Right renal cortex interstitium (tissue), 3 donors: ENCODE measurements around the gene KLRD1. TPM values are rescaled to one million over a fixed set of nuclear protein-coding genes. Genes with fewer than 3 reads are reported as not detected.
"Not testable (repeated sequence)": the region's sequence is repeated elsewhere in the genome, so short reads cannot be mapped to it uniquely, and the experiment has no call there.

ENCODE experiments used
- DNase-seq, 3 donors: peaks; one replicate each; pipeline ENCODE4 v3.0.0-alpha.2; 2013; ENCODE audit warnings: low read depth in 3 of 3, low spot score in 2 of 3
- polyA plus RNA-seq, 3 donors: library from polyadenylated mRNA; unstranded; fragments of 120-200 nt; gene quantifications; one replicate each; pipeline ENCODE4 v1.2.1, GENCODE V29; 2013; ENCODE audit not compliant: insufficient read length in 3 of 3

Gene KLRD1
- polyA plus RNA-seq, 3 donors: 0.47 to 0.80 (median 0.64) TPM

- DNase-seq: not testable (repeated sequence)
These were observed 60.0 kb downstream of the KLRD1 start for GRCh38 chr12:10367714-10368113.

- no peak for DNase-seq
These were observed 60.8 kb downstream of the KLRD1 start for GRCh38 chr12:10368206-10369171.

GRCh38 chr12:10369557-10370415 lies 62.1 kb downstream of the KLRD1 start:
- DNase-seq: no peak

- DNase-seq: not testable (repeated sequence)
These were observed 64.3 kb downstream of the KLRD1 start for GRCh38 chr12:10371893-10372535.

GRCh38 chr12:10372559-10372958 lies 64.9 kb downstream of the KLRD1 start:
- DNase-seq: no peak

- no peak for DNase-seq
These were observed 67.0 kb downstream of the KLRD1 start for GRCh38 chr12:10374624-10375018.

GRCh38 chr12:10378737-10379136 lies 71.1 kb downstream of the KLRD1 start:
- DNase-seq: not testable (repeated sequence)

Other genes starting within 250 kb of the KLRD1 start
- 1 to 10 TPM; 2.7 to 4.0 (median 3.2) TPM for gene CLEC1A, start 208.9 kb upstream of the KLRD1 start, polyA plus RNA-seq
- gene CLEC7A, start 177.7 kb upstream of the KLRD1 start, polyA plus RNA-seq: 1 to 10 TPM; 1.7 to 2.2 (median 2.1) TPM
- 1 to 10 TPM; 1.1 to 1.4 (median 1.2) TPM for gene OLR1, start 135.7 kb upstream of the KLRD1 start, polyA plus RNA-seq
- gene TMEM52B, start 128.8 kb upstream of the KLRD1 start, polyA plus RNA-seq: 100 to 1,000 TPM; 173 to 203 (median 186) TPM
- gene GABARAPL1, start 95.0 kb upstream of the KLRD1 start, polyA plus RNA-seq: 10 to 100 TPM; 73.3 to 91.9 (median 84.5) TPM
- gene KLRK1, start 82.2 kb downstream of the KLRD1 start, polyA plus RNA-seq: under 1 TPM; 0.23 to 0.87 (median 0.46) TPM
- gene KLRC4, start 101.9 kb downstream of the KLRD1 start, polyA plus RNA-seq: not detected
- gene KLRC3, start 112.7 kb downstream of the KLRD1 start, polyA plus RNA-seq: under 1 TPM; 0.18 to 0.47 (median 0.20) TPM
- gene KLRC2, start 128.1 kb downstream of the KLRD1 start, polyA plus RNA-seq: under 1 TPM in 1 of 3 donors, not detected in 2; 0.54 TPM
- gene KLRC1, start 145.5 kb downstream of the KLRD1 start, polyA plus RNA-seq: 1 to 10 TPM in 1 of 3 donors, under 1 TPM in 2; 0.42 to 1.8 (median 0.81) TPM
- 1 to 10 TPM; 1.4 to 8.7 (median 2.0) TPM for gene EIF2S3B, start 198.0 kb downstream of the KLRD1 start, polyA plus RNA-seq